ENCODE data around the gene C3orf20. TPM values are rescaled to one million over a fixed set of nuclear protein-coding genes. Genes with fewer than 3 reads are reported as not detected.

The C3orf20 gene
- not detected in 2 replicates for total RNA-seq

GRCh38 chr3:14674841-14675240 is at the start of gene C3orf20:
Gene C3orf20, plus strand, starts transcription at chr3:14675141. Its CDS starts 7,573 bp downstream, at chr3:14682714.

DNA sequence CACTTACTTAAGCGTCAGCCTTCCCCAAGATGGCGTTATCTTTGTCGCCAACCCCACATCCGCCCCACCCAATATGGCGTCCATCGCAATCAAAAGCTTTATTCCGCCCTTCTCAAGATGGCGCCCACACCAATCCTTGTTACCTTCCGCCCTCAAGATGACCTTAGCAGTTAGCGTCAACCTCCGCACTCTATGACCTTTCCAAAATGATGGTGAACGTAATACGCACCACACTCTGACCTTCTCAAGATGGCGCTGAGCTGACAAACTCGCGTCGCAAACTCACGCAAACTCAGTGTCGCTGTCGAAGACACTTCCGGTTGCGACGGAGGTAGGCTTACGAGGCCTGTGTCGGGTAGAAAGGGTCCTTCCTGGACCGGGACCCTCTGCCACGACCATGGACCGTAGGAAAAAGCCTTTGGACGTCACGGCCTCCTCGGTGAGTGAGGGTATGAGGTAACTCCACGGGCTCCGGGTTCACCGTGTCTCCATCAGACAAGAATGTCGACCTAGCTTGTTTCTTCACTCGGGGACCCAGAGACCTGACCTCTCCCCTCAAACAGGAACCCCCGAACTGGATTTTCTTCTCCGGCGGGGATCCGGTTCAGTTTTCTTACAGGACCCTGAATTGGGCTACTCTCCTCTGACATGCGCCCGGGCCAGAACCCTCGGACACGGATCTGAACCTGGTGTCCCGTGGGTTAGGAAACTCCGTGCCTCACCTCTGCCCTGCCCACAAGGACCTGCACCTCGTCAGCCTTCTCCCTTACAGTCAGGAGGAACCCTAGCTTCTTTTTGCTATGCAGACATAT is 23.3 kb upstream of the C3orf20 start, which contains the start of gene CCDC174:
TSS of gene CCDC174 (plus strand) at position 323 of the 812 bp plus-strand sequence. CDS start at position 398, 75 bp downstream.

DNA sequence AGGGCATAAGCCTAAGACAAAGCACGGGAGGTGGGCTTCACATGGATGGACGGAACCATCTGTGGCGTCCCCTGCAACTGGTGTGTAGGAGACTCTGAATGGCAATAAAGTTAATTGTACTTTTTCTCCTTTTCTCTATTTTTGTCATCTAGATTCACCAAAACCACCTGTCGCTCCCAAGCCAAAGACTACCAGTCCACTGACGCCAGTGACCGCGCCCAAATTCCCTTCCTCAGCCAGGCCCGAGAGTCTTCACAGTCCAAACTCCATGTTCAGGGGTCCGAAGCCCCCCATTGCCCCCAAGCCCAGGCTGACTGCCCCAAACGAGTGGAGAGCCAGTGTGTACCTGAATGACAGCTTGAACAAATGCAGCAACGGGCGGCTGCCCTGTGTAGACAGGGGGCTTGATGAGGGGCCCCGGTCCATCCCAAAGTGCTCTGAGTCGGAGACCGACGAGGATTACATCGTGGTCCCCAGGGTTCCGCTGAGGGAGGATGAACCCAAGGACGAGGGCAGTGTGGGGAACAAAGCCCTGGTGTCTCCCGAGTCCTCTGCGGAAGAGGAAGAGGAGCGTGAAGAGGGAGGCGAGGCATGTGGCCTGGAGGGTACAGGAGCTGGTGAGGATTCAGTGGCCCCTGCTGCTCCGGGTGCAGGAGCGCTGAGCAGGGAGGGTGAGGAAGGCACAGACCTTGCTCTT is 144.0 kb downstream of the C3orf20 start, which contains the start of gene FGD5:
TSS of gene FGD5 (plus strand) at position 159 of the 697 bp plus-strand sequence. CDS start at position 269, 110 bp downstream.

Other genes with a start within 250 kb of the C3orf20 start
- under 0.01 TPM in 1 of 2 replicates, not detected in the other for gene GRIP2, start 134.8 kb upstream of the C3orf20 start, total RNA-seq
- gene CCDC174, start 23.4 kb upstream of the C3orf20 start, total RNA-seq: 6.0 and 8.1 TPM in 2 replicates
- 5.1 and 5.3 TPM in 2 replicates for gene FGD5, start 143.8 kb downstream of the C3orf20 start, total RNA-seq